OCI-LY7 (cell line): Measurements from ENCODE around the gene ARFGEF3. TPM values are rescaled to one million over a fixed set of nuclear protein-coding genes. Genes with fewer than 3 reads are reported as not detected.

Source experiments
- BruUV-seq: library from RNA; stranded (reverse); fragments of 400-500 nt; replicated peaks from 2 replicates; lab custom pipeline; 2021; lab: Mats Ljungman, UMichigan
- CTCF ChIA-PET: fragments of 300-600 bp; sonication (Branson Sonifier 250); formaldehyde crosslinking; loops from one replicate; lab custom pipeline; 2022; ENCODE audit warnings: antibody characterized with exemption; ENCODE audit not compliant: unreplicated experiment; lab: Charles Lee
- POLR2A ChIA-PET: fragments of 300-600 bp; sonication (Branson Sonifier 250); formaldehyde crosslinking; loops from one replicate; lab custom pipeline; 2022; ENCODE audit warnings: antibody characterized with exemption; lab: Charles Lee
- DNase-seq: peaks from one replicate; pipeline ENCODE4 v3.0.0-alpha.2; 2015; ENCODE audit warnings: low spot score
- H2AFZ ChIP-seq: fragments of 200-600 bp; sonication (generic), shearing (Covaris generic); 2 replicates; pipeline ENCODE4 v1.6.1; 2014; ENCODE audit warnings: mild to moderate bottlenecking, antibody characterized with exemption, low read length, moderate library complexity
- H3K27ac ChIP-seq: fragments of 200-600 bp; sonication (generic); 2 replicates; pipeline ENCODE4 v1.5.1; 2014; ENCODE audit warnings: mixed run types, low read depth, mild to moderate bottlenecking, moderate library complexity, low read length, inconsistent platforms; ENCODE audit not compliant: poor library complexity, severe bottlenecking
- H3K36me3 ChIP-seq: fragments of 200-600 bp; sonication (generic); 2 replicates; pipeline ENCODE4 v1.6.1; 2014; ENCODE audit warnings: mild to moderate bottlenecking, antibody characterized with exemption, low read length, moderate library complexity, mixed read lengths; ENCODE audit not compliant: insufficient read depth
- H3K4me1 ChIP-seq: fragments of 200-600 bp; sonication (generic); 2 replicates; pipeline ENCODE4 v1.5.1; 2014; ENCODE audit warnings: mild to moderate bottlenecking, low read length; ENCODE audit not compliant: insufficient read depth, poor library complexity, severe bottlenecking
- H3K4me2 ChIP-seq: fragments of 200-600 bp; sonication (generic); 2 replicates; pipeline ENCODE4 v1.6.1; 2014; ENCODE audit warnings: mild to moderate bottlenecking, low read length
- H3K4me3 ChIP-seq: fragments of 200-600 bp; sonication (generic); 2 replicates; pipeline ENCODE4 v1.5.1; 2014; ENCODE audit warnings: mild to moderate bottlenecking, low read depth, low read length; ENCODE audit not compliant: poor library complexity, severe bottlenecking
- H3K79me2 ChIP-seq: fragments of 200-600 bp; sonication (generic); 2 replicates; pipeline ENCODE4 v1.6.1; 2016; ENCODE audit warnings: low read depth, mild to moderate bottlenecking, low read length, moderate library complexity, mixed read lengths; ENCODE audit not compliant: insufficient read depth
- H3K9me2 ChIP-seq: fragments of 200-600 bp; sonication (generic); 2 replicates; pipeline ENCODE4 v1.6.1; 2016; ENCODE audit warnings: mild to moderate bottlenecking, low read length, mixed read lengths; ENCODE audit not compliant: insufficient read depth
- H3K9me3 ChIP-seq: fragments of 200-600 bp; sonication (generic); 2 replicates; pipeline ENCODE4 v1.6.1; 2014; ENCODE audit warnings: mild to moderate bottlenecking, mixed run types, low read length, mixed read lengths
- H4K20me1 ChIP-seq: fragments of 200-600 bp; sonication (generic); 2 replicates; pipeline ENCODE4 v1.6.1; 2014; ENCODE audit warnings: mild to moderate bottlenecking, antibody characterized with exemption, low read length, moderate library complexity, mixed read lengths; ENCODE audit not compliant: insufficient read depth
- CTCF ChIP-seq: fragments of 200-600 bp; sonication (generic); conservative IDR thresholded peaks from 2 replicates; pipeline ENCODE4 v1.5.1; 2014; ENCODE audit warnings: mild to moderate bottlenecking, antibody characterized with exemption, low read length, moderate library complexity, mixed read lengths
- EZH2phosphoT487 ChIP-seq: fragments of 200-600 bp; sonication (generic); IDR thresholded peaks from 2 replicates; pipeline ENCODE4 v1.6.1; 2018; ENCODE audit warnings: low read depth, borderline replicate concordance, mild to moderate bottlenecking, mixed run types, antibody characterized with exemption, low read length, moderate library complexity, mixed read lengths
- intact Hi-C: fragments of 100-400 bp; cut with micrococcal nuclease; formaldehyde crosslinking; loops from one replicate; pipeline ENCODE4 v1.10.0; 2022; ENCODE audit not compliant: unreplicated experiment
- total RNA-seq, 2 experiments: library from RNA; depleted of rRNA in 1 of 2; stranded (reverse); fragments of >200 nt in 1 of 2; shearing (Covaris generic) in 1 of 2; gene quantifications; 2 replicates each; pipeline ENCODE4 v1.2.3, GENCODE V29; 2014 to 2022

ARFGEF3 gene
- total RNA-seq, 2 experiments from 2014 or later = not detected

DNA sequence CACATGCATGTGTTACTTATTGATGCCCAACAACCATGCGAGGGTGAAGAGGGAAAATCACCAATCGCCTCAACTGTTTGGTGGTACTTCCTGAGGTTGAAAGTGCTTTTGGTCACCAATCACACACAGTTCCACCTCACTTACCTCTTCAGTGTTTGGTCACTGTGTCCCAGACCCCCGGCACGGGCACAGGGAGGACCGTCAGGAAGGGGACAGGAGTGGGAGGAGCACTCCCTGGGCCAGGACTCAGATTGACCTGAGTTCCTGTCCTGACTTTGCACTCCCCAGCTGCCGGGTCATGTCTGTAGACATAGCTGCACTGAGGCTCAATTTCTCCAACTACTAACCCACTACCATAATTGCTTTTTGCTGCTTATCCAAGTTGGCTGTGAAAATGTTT lies 130.7 kb downstream of the ARFGEF3 start:
- TF ChIP-seq EZH2phosphoT487 (no peak), CTCF (no peak)
- H2AFZ ChIP-seq = no peak overlapping the region
- no peaks in the 10 kb centered on the region for H3K4me1 ChIP-seq
- DNase-seq = no peak
- H3K36me3 ChIP-seq = no peaks in the 10 kb centered on the region
- H3K27ac ChIP-seq = no peak overlapping the region
- H3K4me2 ChIP-seq = no peak overlapping the region
- BruUV-seq = no TSS peak
- ChIA-PET POLR2A (no interaction called here), CTCF (no interaction called here)
- intact Hi-C loops = no loop called here
- H3K9me2 ChIP-seq = no peaks in the 10 kb centered on the region
- no peaks in the 10 kb centered on the region for H4K20me1 ChIP-seq
- no peaks in the 10 kb centered on the region for H3K79me2 ChIP-seq
- H3K9me3 ChIP-seq = no peaks in the 10 kb centered on the region
- H3K4me3 ChIP-seq = no peak overlapping the region

GRCh38 chr6:138293428-138294395 lies 132.0 kb downstream of the ARFGEF3 start:
- Histone ChIP-seq H3K4me1 (no peaks in the 10 kb centered on the region), H3K27ac (no peak overlapping the region), H3K36me3 (no peaks in the 10 kb centered on the region), H3K79me2 (no peaks in the 10 kb centered on the region), H3K9me2 (no peaks in the 10 kb centered on the region), H4K20me1 (no peaks in the 10 kb centered on the region), H3K4me2 (no peak overlapping the region), H2AFZ (no peak overlapping the region), H3K9me3 (no peaks in the 10 kb centered on the region), H3K4me3 (no peak overlapping the region)
- TF ChIP-seq EZH2phosphoT487 (no peak), CTCF (no peak)
- ChIA-PET CTCF (no interaction called here), POLR2A (interaction anchor here (0.6 to 1.0 kb wide), 2 partner anchors 69 to 310 kb away, joined by 3 read pairs; no protein-coding TSS in a partner anchor)
- no TSS peak for BruUV-seq
- intact Hi-C loops = no loop called here
- DNase-seq = no peak

GRCh38 chr6:138296381-138296780 lies 134.6 kb downstream of the ARFGEF3 start:
- Histone ChIP-seq H2AFZ (no peak overlapping the region), H3K27ac (no peak overlapping the region), H4K20me1 (no peaks in the 10 kb centered on the region), H3K36me3 (no peaks in the 10 kb centered on the region), H3K9me3 (no peaks in the 10 kb centered on the region), H3K4me1 (no peaks in the 10 kb centered on the region), H3K79me2 (no peaks in the 10 kb centered on the region), H3K4me3 (no peak overlapping the region), H3K4me2 (no peak overlapping the region), H3K9me2 (no peaks in the 10 kb centered on the region)
- TF ChIP-seq EZH2phosphoT487 = no peak
- TF ChIP-seq CTCF = no peak
- ChIA-PET CTCF (no interaction called here), POLR2A (no interaction called here)
- intact Hi-C loops = no loop called here
- BruUV-seq = no TSS peak
- DNase-seq = no peak
